Measurements from ENCODE around the gene XPC. TPM values are rescaled to one million over a fixed set of nuclear protein-coding genes. Genes with fewer than 3 reads are reported as not detected.

The XPC gene
- total and polyA plus RNA-seq, 2 experiments from 2014 or later, result 27.3 to 29.5 TPM

GRCh38 chr3:14133188-14133800, 45.1 kb downstream of the XPC start:
- Histone ChIP-seq H3K27me3 (no peaks in the 10 kb centered on the region), H3K9me2 (replicated peaks; ENCODE audit: insufficient read depth) (no peaks in the 10 kb centered on the region), H3K9me3 (ENCODE audit: low read depth) (no peaks in the 10 kb centered on the region), H3K79me2 (peaks cover 18% of the 10 kb centered on the region), H3K4me2 (no peak overlapping the region), H3K36me3 (replicated peaks; ENCODE audit: insufficient read depth, low read depth) (no peaks in the 10 kb centered on the region), H3K27ac (no peak overlapping the region), H4K20me1 (ENCODE audit: insufficient read depth, poor library complexity, severe bottlenecking) (peaks cover 3% of the 10 kb centered on the region), H3K4me3 (no peak overlapping the region), H3K4me1 (ENCODE audit: insufficient read depth) (no peaks in the 10 kb centered on the region), H2AFZ (no peak overlapping the region)
- 90% methylated on average over 10 of the region's 10 CpGs for WGBS (ENCODE audit: low lambda C conversion rate, missing lambda C conversion rate)
- DNase-seq (ENCODE audit: low spot score), result no peak
- no peak for TF ChIP-seq EZH2phosphoT487 (IDR thresholded peaks at IDR 0.05; ENCODE audit: low read depth, severe bottlenecking, unreplicated experiment)
- TF ChIP-seq, protein P1, sequence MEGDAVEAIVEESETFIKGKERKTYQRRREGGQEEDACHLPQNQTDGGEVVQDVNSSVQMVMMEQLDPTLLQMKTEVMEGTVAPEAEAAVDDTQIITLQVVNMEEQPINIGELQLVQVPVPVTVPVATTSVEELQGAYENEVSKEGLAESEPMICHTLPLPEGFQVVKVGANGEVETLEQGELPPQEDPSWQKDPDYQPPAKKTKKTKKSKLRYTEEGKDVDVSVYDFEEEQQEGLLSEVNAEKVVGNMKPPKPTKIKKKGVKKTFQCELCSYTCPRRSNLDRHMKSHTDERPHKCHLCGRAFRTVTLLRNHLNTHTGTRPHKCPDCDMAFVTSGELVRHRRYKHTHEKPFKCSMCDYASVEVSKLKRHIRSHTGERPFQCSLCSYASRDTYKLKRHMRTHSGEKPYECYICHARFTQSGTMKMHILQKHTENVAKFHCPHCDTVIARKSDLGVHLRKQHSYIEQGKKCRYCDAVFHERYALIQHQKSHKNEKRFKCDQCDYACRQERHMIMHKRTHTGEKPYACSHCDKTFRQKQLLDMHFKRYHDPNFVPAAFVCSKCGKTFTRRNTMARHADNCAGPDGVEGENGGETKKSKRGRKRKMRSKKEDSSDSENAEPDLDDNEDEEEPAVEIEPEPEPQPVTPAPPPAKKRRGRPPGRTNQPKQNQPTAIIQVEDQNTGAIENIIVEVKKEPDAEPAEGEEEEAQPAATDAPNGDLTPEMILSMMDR (IDR thresholded peaks at IDR 0.05; ENCODE audit: poor library complexity), result no peak
- no peak for TF ChIP-seq EZH2 (IDR thresholded peaks at IDR 0.05; ENCODE audit: borderline replicate concordance)

DNA sequence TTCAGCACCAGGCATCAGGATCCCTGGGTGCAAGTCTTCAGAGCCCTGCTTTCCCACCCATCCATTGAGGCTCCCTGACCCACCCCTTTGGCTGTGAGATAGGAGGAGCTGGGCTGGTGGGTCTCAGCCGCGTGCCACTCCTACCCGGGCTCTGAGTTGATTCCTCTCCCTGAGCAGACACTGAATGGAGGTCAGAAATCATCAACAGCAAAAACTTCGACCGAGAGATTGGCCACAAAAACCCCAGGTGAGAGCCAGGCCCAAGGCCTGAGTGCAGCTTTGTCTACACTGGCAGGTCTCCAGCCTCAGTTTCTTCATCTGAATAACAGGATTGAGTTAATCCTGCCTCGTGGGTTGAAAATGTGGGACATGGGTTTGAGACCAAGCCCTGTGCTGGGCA, 45.7 kb downstream of the XPC start:
- H3K9me2 ChIP-seq (replicated peaks; ENCODE audit: insufficient read depth), result no peaks in the 10 kb centered on the region
- H3K27me3 ChIP-seq, result no peaks in the 10 kb centered on the region
- H3K79me2 ChIP-seq, result peaks cover 24% of the 10 kb centered on the region
- no peak for DNase-seq (ENCODE audit: low spot score)
- no peak overlapping the region for H3K4me3 ChIP-seq
- H3K27ac ChIP-seq, result no peak overlapping the region
- no peak overlapping the region for H2AFZ ChIP-seq
- peaks cover 5% of the 10 kb centered on the region for H4K20me1 ChIP-seq (ENCODE audit: insufficient read depth, poor library complexity, severe bottlenecking)
- no peaks in the 10 kb centered on the region for H3K36me3 ChIP-seq (replicated peaks; ENCODE audit: insufficient read depth, low read depth)
- H3K4me1 ChIP-seq (ENCODE audit: insufficient read depth), result no peaks in the 10 kb centered on the region
- no peaks in the 10 kb centered on the region for H3K9me3 ChIP-seq (ENCODE audit: low read depth)
- no peak overlapping the region for H3K4me2 ChIP-seq
- WGBS (ENCODE audit: low lambda C conversion rate, missing lambda C conversion rate), result 100% methylated on average over 6 of the region's 6 CpGs
- TF ChIP-seq EZH2 (IDR thresholded peaks at IDR 0.05; ENCODE audit: borderline replicate concordance) (no peak), EZH2phosphoT487 (IDR thresholded peaks at IDR 0.05; ENCODE audit: low read depth, severe bottlenecking, unreplicated experiment) (no peak)
- TF ChIP-seq, protein P1 (IDR thresholded peaks at IDR 0.05; ENCODE audit: poor library complexity), result no peak

DNA sequence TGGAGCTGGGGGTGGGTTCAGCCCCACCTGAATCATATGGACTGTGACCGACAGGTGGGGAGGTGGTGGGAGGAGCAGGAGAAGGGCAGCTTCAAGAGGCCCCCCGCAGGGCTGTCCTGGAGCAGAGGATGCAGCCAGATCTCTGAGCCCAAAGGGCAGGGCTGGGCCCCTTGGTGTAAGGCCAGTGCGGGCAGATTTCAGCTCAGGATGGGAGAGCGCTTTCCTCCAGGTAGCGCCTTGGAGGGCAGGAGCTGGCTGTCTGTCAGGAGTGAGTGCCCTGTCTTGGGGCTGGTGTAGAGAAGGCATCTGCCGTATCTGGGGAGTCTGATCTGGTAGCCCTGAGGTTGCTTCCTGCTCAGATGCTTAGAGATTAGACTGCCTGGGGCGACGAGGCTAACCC, 46.3 kb downstream of the XPC start:
- H3K4me1 ChIP-seq (ENCODE audit: insufficient read depth), result no peaks in the 10 kb centered on the region
- no peak overlapping the region for H2AFZ ChIP-seq
- H4K20me1 ChIP-seq (ENCODE audit: insufficient read depth, poor library complexity, severe bottlenecking), result peaks cover 10% of the 10 kb centered on the region
- H3K27ac ChIP-seq, result no peak overlapping the region
- no peaks in the 10 kb centered on the region for H3K9me2 ChIP-seq (replicated peaks; ENCODE audit: insufficient read depth)
- H3K36me3 ChIP-seq (replicated peaks; ENCODE audit: insufficient read depth, low read depth), result no peaks in the 10 kb centered on the region
- no peak overlapping the region for H3K4me2 ChIP-seq
- H3K9me3 ChIP-seq (ENCODE audit: low read depth), result no peaks in the 10 kb centered on the region
- WGBS (ENCODE audit: low lambda C conversion rate, missing lambda C conversion rate), result 89% methylated on average over 8 of the region's 8 CpGs
- no peak for DNase-seq (ENCODE audit: low spot score)
- no peaks in the 10 kb centered on the region for H3K27me3 ChIP-seq
- H3K79me2 ChIP-seq, result peaks cover 29% of the 10 kb centered on the region
- TF ChIP-seq EZH2phosphoT487 (IDR thresholded peaks at IDR 0.05; ENCODE audit: low read depth, severe bottlenecking, unreplicated experiment) (no peak), EZH2 (IDR thresholded peaks at IDR 0.05; ENCODE audit: borderline replicate concordance) (no peak)
- TF ChIP-seq, protein P1 (IDR thresholded peaks at IDR 0.05; ENCODE audit: poor library complexity), result no peak
- H3K4me3 ChIP-seq, result no peak overlapping the region

Data from hepatocyte (in vitro differentiated cells).